HEK293 (cell line): ENCODE measurements around the gene GNB3.

Experiments
- CTCF ChIA-PET: fragments of 350-600 bp; formaldehyde crosslinking; extraction: SDS; loops from one replicate; lab custom pipeline; 2021; ENCODE audit warnings: antibody characterized with exemption; lab: Yijun Ruan, JAX
- POLR2A ChIA-PET: fragments of 300-600 bp; formaldehyde crosslinking; extraction: SDS; loops from one replicate; lab custom pipeline; 2020; ENCODE audit warnings: antibody characterized with exemption, inconsistent platforms; lab: Yijun Ruan, JAX
- H3K27ac ChIP-seq: fragments of 200-500 bp; sonication (Bioruptor generic); 2 replicates; pipeline ENCODE4 v1.5.1; 2014; ENCODE audit warnings: low read depth, low read length, control low read depth, inconsistent platforms; ENCODE audit errors: extremely low read depth
- H3K36me3 ChIP-seq, 2 experiments: fragments of 200-500 bp in 1 of 2; sonication (Bioruptor generic) in 1 of 2; 1 replicate in 1 of 2; 2 replicates in 1 of 2; pipeline ENCODE4 v1.5.1; 2014 to 2017; ENCODE audit warnings: inconsistent platforms in 2 of 2, low read length in 2 of 2; ENCODE audit not compliant: control insufficient read depth in 2 of 2, insufficient read depth in 1 of 2
- H3K4me1 ChIP-seq: fragments of 200-500 bp; sonication (Bioruptor generic); 2 replicates; pipeline ENCODE4 v1.5.1; 2014; ENCODE audit warnings: mild to moderate bottlenecking, low read length, inconsistent platforms; ENCODE audit not compliant: control insufficient read depth, insufficient read depth
- H3K4me3 ChIP-seq: 2 replicates; pipeline ENCODE4 v1.5.1; 2011; ENCODE audit warnings: low read depth, mild to moderate bottlenecking, control low read depth, low read length, moderate library complexity
- H3K9me3 ChIP-seq: fragments of 200-500 bp; sonication (Bioruptor generic); 2 replicates; pipeline ENCODE4 v1.5.1; 2014; ENCODE audit warnings: low read depth, low read length, inconsistent platforms; ENCODE audit not compliant: control insufficient read depth, insufficient read depth
- GLIS2 ChIP-seq: fragments of 450-650 bp; formaldehyde crosslinking; IDR thresholded peaks from 2 replicates; pipeline ENCODE4 v1.5.1; 2016; ENCODE audit warnings: missing biosample characterization, missing genetic modification characterization
- TRIM28 ChIP-seq: IDR thresholded peaks from 2 replicates; pipeline ENCODE4 v1.6.1; 2011; ENCODE audit warnings: low read length, control low read depth, borderline replicate concordance
- ZBTB20 ChIP-seq: fragments of 450-650 bp; formaldehyde crosslinking; IDR thresholded peaks from 2 replicates; pipeline ENCODE4 v1.5.1; 2016; ENCODE audit warnings: missing biosample characterization, missing genetic modification characterization
- ZFP41 ChIP-seq: fragments of 450-650 bp; formaldehyde crosslinking; IDR thresholded peaks from 2 replicates; pipeline ENCODE4 v1.5.1; 2016; ENCODE audit warnings: missing biosample characterization, missing genetic modification characterization, borderline replicate concordance
- ZNF114 ChIP-seq: fragments of 450-650 bp; formaldehyde crosslinking; IDR thresholded peaks from 2 replicates; pipeline ENCODE4 v1.5.0; 2017; ENCODE audit warnings: missing biosample characterization, missing genetic modification characterization
- ZNF16 ChIP-seq: fragments of 450-650 bp; formaldehyde crosslinking; IDR thresholded peaks from 2 replicates; pipeline ENCODE4 v1.5.1; 2016; ENCODE audit warnings: low read depth, missing biosample characterization, missing genetic modification characterization
- ZNF184 ChIP-seq: fragments of 450-650 bp; IDR thresholded peaks from 2 replicates; pipeline ENCODE4 v1.5.1; 2018; ENCODE audit warnings: missing biosample characterization, mild to moderate bottlenecking, missing genetic modification characterization
- ZNF202 ChIP-seq: fragments of 450-650 bp; formaldehyde crosslinking; IDR thresholded peaks from 2 replicates; pipeline ENCODE4 v1.5.1; 2016; ENCODE audit warnings: missing biosample characterization, missing genetic modification characterization, borderline replicate concordance
- ZNF530 ChIP-seq: fragments of 450-650 bp; formaldehyde crosslinking; IDR thresholded peaks from 2 replicates; pipeline ENCODE4 v1.5.1; 2016; ENCODE audit warnings: low read depth, missing biosample characterization, missing genetic modification characterization
- ZNF791 ChIP-seq: fragments of 450-650 bp; formaldehyde crosslinking; IDR thresholded peaks from 2 replicates; pipeline ENCODE4 v1.5.1; 2016; ENCODE audit warnings: missing biosample characterization, missing genetic modification characterization
- TF ChIP-seq, protein P1 (sequence below): fragments of 450-650 bp; formaldehyde crosslinking; IDR thresholded peaks from 2 replicates; pipeline ENCODE4 v1.5.1; 2016; ENCODE audit warnings: missing biosample characterization, missing genetic modification characterization
- TF ChIP-seq, protein P2 (sequence below): fragments of 450-650 bp; formaldehyde crosslinking; IDR thresholded peaks from 2 replicates; pipeline ENCODE4 v1.5.1; 2016; ENCODE audit warnings: missing biosample characterization, missing genetic modification characterization
- TF ChIP-seq, protein P3 (sequence below): fragments of 450-650 bp; formaldehyde crosslinking; IDR thresholded peaks from 2 replicates; pipeline ENCODE4 v1.5.1; 2016; ENCODE audit warnings: missing biosample characterization, missing genetic modification characterization, borderline replicate concordance
- TF ChIP-seq, protein P4 (sequence below): fragments of 450-650 bp; formaldehyde crosslinking; IDR thresholded peaks from 2 replicates; pipeline ENCODE4 v1.5.1; 2016; ENCODE audit warnings: missing biosample characterization, missing genetic modification characterization
- TF ChIP-seq, protein P5 (sequence below): fragments of 450-650 bp; formaldehyde crosslinking; IDR thresholded peaks from 2 replicates; pipeline ENCODE4 v1.5.1; 2016; ENCODE audit warnings: missing biosample characterization, missing genetic modification characterization, low read depth
- TF ChIP-seq, protein P6 (sequence below): fragments of 450-650 bp; formaldehyde crosslinking; IDR thresholded peaks from 2 replicates; pipeline ENCODE4 v1.5.1; 2016; ENCODE audit warnings: missing biosample characterization, missing genetic modification characterization
- TF ChIP-seq, protein P7 (sequence below): fragments of 450-650 bp; IDR thresholded peaks from 2 replicates; pipeline ENCODE4 v1.5.1; 2018; ENCODE audit warnings: missing biosample characterization, missing genetic modification characterization

Gene GNB3

DNA sequence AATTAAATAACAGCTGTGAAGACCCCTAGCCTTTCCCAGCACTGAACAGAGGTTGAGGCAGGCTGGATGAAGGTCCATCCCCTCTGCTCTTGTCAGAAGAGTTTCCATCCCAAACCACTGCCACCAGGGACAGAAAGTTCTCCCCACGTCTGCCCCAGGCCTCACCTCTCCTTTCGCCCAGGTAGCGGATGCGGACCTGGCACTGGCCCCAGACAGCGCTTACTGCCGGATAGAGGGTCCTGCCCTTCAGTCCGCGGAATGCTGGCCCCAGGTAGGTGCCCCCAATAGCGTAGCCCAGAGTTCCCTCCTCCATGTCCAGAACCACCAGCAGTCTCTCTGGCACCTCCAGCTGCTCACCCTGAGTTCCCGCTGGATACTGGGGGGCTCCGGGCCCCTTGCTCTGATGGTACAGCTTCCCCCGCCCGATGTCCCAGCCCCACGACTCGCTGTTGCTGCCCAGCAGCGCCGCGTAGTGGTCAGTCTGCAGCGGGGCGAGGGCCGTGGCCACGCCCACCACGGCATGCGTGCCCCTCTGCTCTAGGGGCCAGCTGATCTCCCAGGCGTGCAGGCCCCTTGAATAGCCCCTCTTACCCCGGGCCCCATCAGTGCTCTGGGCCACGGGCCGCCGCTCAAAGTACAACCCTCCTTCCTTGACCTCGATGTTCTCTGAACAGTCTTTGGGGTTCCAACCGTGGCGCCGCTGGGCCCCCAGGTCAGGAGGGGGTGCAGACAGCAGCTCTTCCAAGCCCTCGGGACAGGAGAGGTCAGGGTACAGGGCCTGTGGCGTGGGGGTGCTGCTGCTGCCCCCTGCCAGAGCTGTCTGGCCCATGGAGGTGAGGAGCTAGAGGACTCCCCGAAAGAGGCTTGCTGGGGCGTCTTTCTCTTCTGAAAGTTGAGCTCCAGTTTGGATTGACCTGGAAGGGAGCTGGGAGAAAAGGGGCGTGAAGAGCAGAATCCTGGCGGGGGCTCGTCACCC lies 31.6 kb downstream of the GNB3 start (continued):
- TF ChIP-seq, protein P1, sequence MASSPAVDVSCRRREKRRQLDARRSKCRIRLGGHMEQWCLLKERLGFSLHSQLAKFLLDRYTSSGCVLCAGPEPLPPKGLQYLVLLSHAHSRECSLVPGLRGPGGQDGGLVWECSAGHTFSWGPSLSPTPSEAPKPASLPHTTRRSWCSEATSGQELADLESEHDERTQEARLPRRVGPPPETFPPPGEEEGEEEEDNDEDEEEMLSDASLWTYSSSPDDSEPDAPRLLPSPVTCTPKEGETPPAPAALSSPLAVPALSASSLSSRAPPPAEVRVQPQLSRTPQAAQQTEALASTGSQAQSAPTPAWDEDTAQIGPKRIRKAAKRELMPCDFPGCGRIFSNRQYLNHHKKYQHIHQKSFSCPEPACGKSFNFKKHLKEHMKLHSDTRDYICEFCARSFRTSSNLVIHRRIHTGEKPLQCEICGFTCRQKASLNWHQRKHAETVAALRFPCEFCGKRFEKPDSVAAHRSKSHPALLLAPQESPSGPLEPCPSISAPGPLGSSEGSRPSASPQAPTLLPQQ (tag by site-specific recombination) = peak; percentile 68
- TF ChIP-seq GLIS2 = peak; percentile 84
- TF ChIP-seq, protein P2, sequence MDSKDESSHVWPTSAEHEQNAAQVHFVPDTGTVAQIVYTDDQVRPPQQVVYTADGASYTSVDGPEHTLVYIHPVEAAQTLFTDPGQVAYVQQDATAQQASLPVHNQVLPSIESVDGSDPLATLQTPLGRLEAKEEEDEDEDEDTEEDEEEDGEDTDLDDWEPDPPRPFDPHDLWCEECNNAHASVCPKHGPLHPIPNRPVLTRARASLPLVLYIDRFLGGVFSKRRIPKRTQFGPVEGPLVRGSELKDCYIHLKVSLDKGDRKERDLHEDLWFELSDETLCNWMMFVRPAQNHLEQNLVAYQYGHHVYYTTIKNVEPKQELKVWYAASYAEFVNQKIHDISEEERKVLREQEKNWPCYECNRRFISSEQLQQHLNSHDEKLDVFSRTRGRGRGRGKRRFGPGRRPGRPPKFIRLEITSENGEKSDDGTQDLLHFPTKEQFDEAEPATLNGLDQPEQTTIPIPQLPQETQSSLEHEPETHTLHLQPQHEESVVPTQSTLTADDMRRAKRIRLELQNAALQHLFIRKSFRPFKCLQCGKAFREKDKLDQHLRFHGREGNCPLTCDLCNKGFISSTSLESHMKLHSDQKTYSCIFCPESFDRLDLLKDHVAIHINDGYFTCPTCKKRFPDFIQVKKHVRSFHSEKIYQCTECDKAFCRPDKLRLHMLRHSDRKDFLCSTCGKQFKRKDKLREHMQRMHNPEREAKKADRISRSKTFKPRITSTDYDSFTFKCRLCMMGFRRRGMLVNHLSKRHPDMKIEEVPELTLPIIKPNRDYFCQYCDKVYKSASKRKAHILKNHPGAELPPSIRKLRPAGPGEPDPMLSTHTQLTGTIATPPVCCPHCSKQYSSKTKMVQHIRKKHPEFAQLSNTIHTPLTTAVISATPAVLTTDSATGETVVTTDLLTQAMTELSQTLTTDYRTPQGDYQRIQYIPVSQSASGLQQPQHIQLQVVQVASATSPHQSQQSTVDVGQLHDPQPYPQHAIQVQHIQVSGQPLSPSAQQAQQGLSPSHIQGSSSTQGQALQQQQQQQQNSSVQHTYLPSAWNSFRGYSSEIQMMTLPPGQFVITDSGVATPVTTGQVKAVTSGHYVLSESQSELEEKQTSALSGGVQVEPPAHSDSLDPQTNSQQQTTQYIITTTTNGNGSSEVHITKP (tag by site-specific recombination) = peak; percentile 37; the same call in 1 of the 2 replicates
- TF ChIP-seq ZNF530 (tag by site-specific recombination) = no peak
- TF ChIP-seq, protein P3, sequence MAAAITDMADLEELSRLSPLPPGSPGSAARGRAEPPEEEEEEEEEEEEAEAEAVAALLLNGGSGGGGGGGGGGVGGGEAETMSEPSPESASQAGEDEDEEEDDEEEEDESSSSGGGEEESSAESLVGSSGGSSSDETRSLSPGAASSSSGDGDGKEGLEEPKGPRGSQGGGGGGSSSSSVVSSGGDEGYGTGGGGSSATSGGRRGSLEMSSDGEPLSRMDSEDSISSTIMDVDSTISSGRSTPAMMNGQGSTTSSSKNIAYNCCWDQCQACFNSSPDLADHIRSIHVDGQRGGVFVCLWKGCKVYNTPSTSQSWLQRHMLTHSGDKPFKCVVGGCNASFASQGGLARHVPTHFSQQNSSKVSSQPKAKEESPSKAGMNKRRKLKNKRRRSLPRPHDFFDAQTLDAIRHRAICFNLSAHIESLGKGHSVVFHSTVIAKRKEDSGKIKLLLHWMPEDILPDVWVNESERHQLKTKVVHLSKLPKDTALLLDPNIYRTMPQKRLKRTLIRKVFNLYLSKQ (tag by site-specific recombination) = no peak
- no peak for TF ChIP-seq ZBTB20 (tag by site-specific recombination)

DNA sequence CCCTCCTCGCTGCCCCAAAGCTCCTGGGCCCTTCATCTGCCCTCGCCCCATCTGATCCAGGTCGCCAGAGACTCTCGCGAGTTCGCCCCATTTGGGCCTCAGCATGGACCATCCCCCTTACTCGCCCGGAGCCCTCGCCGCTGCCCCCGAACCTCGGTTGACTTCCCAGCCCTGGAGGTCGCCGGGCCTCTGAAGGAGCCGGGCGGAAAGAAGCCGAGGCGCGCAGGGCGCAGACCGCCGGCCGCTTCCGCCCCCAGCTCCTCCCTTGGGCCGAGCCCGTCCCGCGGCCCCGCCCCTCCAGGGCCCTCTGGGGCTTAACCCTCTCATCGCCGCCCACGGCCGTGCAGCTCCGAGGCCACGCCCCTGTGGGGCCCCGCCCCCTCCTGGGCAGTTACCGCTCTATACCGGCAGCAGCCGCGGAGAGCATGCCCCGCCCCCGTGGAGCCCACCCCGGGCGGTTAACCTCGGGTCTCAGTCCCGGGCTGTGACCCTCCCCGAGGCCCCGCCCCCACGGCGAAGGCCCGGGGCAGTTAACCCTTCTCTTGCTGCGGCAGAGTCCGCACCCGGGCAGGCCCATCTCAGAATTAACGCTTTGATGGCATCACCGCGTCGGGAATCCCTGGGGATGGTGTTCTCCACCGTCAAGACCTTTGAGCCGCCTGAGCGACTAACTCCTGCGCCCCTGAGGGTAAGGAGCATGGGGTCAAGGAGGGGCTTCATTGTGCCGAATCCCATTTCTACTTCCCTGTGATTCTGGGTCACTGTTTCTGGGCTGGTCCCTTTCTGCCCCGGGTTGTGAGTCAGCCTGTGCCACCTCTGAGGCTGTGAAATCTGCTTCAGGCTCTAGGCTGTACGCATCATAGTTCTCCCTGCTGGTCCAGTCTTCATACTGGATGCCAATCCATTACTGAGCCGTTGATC lies 32.6 kb downstream of the GNB3 start, which contains the start of gene SPSB2:
Gene SPSB2, minus strand, starts transcription at position 210 of the 921 bp plus-strand sequence. CDS start 402 bp downstream, outside the sequence.
- peak within 1 kb of the TSS; percentile 54; the same call in 1 of the 2 replicates for H3K27ac ChIP-seq
- peak within 1 kb of the TSS; percentile 67 for H3K4me3 ChIP-seq
- ChIA-PET CTCF (interaction anchor here (0.5 to 5.3 kb wide), 35 partner anchors 8 to 503 kb away, joined by 3 to 71 read pairs (median 5); partner anchors contain the start of genes ATN1, C12orf57, C1RL and CDCA3), POLR2A (interaction anchor here (0.5 to 3.7 kb wide), 32 partner anchors 9 to 339 kb away, joined by 3 to 88 read pairs (median 5); partner anchors contain the start of genes ATN1, C12orf57, CDCA3 and COPS7A)
- H3K36me3 ChIP-seq = peaks cover 4 to 42% of the 10 kb centered on the region in 2 experiments; a peak in 2 of 3 replicates
- H3K4me1 ChIP-seq = peaks cover 2% of the 10 kb centered on the region; the same call in 1 of the 2 replicates
- no peaks in the 10 kb centered on the region for H3K9me3 ChIP-seq
- no peak for TF ChIP-seq ZNF202 (tag by site-specific recombination)
- TF ChIP-seq, protein P4, sequence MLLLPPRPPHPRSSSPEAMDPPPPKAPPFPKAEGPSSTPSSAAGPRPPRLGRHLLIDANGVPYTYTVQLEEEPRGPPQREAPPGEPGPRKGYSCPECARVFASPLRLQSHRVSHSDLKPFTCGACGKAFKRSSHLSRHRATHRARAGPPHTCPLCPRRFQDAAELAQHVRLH (tag by site-specific recombination) = 0 out of 2 replicates have a peak, but pooled peaks have one; percentile 12
- TF ChIP-seq TRIM28 = no peak
- no peak for TF ChIP-seq ZNF791
- TF ChIP-seq, protein P5, sequence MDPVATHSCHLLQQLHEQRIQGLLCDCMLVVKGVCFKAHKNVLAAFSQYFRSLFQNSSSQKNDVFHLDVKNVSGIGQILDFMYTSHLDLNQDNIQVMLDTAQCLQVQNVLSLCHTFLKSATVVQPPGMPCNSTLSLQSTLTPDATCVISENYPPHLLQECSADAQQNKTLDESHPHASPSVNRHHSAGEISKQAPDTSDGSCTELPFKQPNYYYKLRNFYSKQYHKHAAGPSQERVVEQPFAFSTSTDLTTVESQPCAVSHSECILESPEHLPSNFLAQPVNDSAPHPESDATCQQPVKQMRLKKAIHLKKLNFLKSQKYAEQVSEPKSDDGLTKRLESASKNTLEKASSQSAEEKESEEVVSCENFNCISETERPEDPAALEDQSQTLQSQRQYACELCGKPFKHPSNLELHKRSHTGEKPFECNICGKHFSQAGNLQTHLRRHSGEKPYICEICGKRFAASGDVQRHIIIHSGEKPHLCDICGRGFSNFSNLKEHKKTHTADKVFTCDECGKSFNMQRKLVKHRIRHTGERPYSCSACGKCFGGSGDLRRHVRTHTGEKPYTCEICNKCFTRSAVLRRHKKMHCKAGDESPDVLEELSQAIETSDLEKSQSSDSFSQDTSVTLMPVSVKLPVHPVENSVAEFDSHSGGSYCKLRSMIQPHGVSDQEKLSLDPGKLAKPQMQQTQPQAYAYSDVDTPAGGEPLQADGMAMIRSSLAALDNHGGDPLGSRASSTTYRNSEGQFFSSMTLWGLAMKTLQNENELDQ (tag by site-specific recombination) = no peak
- TF ChIP-seq ZNF114 (tag by site-specific recombination) = no peak
- no peak for TF ChIP-seq ZFP41
- TF ChIP-seq ZNF16 (tag by site-specific recombination) = no peak
- TF ChIP-seq ZNF184 (tag by site-specific recombination) = no peak
- TF ChIP-seq, protein P6, sequence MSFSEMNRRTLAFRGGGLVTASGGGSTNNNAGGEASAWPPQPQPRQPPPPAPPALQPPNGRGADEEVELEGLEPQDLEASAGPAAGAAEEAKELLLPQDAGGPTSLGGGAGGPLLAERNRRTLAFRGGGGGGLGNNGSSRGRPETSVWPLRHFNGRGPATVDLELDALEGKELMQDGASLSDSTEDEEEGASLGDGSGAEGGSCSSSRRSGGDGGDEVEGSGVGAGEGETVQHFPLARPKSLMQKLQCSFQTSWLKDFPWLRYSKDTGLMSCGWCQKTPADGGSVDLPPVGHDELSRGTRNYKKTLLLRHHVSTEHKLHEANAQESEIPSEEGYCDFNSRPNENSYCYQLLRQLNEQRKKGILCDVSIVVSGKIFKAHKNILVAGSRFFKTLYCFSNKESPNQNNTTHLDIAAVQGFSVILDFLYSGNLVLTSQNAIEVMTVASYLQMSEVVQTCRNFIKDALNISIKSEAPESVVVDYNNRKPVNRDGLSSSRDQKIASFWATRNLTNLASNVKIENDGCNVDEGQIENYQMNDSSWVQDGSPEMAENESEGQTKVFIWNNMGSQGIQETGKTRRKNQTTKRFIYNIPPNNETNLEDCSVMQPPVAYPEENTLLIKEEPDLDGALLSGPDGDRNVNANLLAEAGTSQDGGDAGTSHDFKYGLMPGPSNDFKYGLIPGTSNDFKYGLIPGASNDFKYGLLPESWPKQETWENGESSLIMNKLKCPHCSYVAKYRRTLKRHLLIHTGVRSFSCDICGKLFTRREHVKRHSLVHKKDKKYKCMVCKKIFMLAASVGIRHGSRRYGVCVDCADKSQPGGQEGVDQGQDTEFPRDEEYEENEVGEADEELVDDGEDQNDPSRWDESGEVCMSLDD (tag by site-specific recombination) = no peak; the same call in 1 of the 2 replicates
- TF ChIP-seq, protein P7, sequence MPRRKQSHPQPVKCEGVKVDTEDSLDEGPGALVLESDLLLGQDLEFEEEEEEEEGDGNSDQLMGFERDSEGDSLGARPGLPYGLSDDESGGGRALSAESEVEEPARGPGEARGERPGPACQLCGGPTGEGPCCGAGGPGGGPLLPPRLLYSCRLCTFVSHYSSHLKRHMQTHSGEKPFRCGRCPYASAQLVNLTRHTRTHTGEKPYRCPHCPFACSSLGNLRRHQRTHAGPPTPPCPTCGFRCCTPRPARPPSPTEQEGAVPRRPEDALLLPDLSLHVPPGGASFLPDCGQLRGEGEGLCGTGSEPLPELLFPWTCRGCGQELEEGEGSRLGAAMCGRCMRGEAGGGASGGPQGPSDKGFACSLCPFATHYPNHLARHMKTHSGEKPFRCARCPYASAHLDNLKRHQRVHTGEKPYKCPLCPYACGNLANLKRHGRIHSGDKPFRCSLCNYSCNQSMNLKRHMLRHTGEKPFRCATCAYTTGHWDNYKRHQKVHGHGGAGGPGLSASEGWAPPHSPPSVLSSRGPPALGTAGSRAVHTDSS (tag by site-specific recombination) = no peak
